Neutrophil (primary cell): ENCODE measurements around the gene SPACDR.

Experiments used
- H3K27ac ChIP-seq: fragments of 200-600 bp; sonication (generic); 2 replicates; pipeline ENCODE4 v1.5.1; 2016; ENCODE audit warnings: mild to moderate bottlenecking, moderate library complexity
- H3K27me3 ChIP-seq: fragments of 200-600 bp; sonication (generic); 2 replicates; pipeline ENCODE4 v1.6.0; 2016; ENCODE audit warnings: mild to moderate bottlenecking
- H3K36me3 ChIP-seq: fragments of 200-600 bp; sonication (generic); 2 replicates; pipeline ENCODE4 v1.5.1; 2017
- H3K4me1 ChIP-seq, 2 experiments: fragments of 200-600 bp in 1 of 2; sonication (generic) in 1 of 2; 1 replicate in 1 of 2; 2 replicates in 1 of 2; pipeline versions ENCODE4 v1.5.1 to v1.6.1; 2013 to 2016; ENCODE audit warnings: low read depth in 1 of 2, low read length in 1 of 2, mild to moderate bottlenecking in 1 of 2, moderate library complexity in 1 of 2; ENCODE audit not compliant: control insufficient read depth in 1 of 2, insufficient read depth in 1 of 2
- H3K4me3 ChIP-seq, 2 experiments: fragments of 200-600 bp in 1 of 2; sonication (generic) in 1 of 2; 1 replicate in 1 of 2; 2 replicates in 1 of 2; pipeline ENCODE4 v1.5.1; 2013 to 2016; ENCODE audit warnings: low read depth in 1 of 2, low read length in 1 of 2, mild to moderate bottlenecking in 1 of 2, moderate library complexity in 1 of 2
- H3K9me3 ChIP-seq: fragments of 200-600 bp; sonication (generic); 2 replicates; pipeline ENCODE4 v1.5.1; 2016
- CTCF ChIP-seq: fragments of 200-600 bp; sonication (generic); IDR thresholded peaks from 2 replicates; pipeline ENCODE4 v1.5.1; 2016; ENCODE audit warnings: antibody characterized with exemption

The SPACDR gene

GRCh38 chr7:100432053-100432452 lies 32.0 kb downstream of the SPACDR start:
- no peaks in the 10 kb centered on the region for H3K9me3 ChIP-seq
- H3K27me3 ChIP-seq: no peaks in the 10 kb centered on the region
- H3K27ac ChIP-seq: peak overlapping the region; percentile 98
- TF ChIP-seq CTCF: no peak
- peaks cover 40 to 50% of the 10 kb centered on the region in 2 experiments for H3K4me1 ChIP-seq
- peaks cover 26% of the 10 kb centered on the region for H3K36me3 ChIP-seq
- no peak overlapping the region for H3K4me3 ChIP-seq

GRCh38 chr7:100431286-100431735 lies 32.7 kb downstream of the SPACDR start:
- TF ChIP-seq CTCF: no peak
- Histone ChIP-seq H3K36me3 (peaks cover 26% of the 10 kb centered on the region), H3K27me3 (no peaks in the 10 kb centered on the region), H3K9me3 (no peaks in the 10 kb centered on the region), H3K4me1 (peaks cover 35 to 45% of the 10 kb centered on the region in 2 experiments), H3K4me3 (peak overlapping the region; percentile 95 to 98), H3K27ac (peak overlapping the region; percentile 98)

DNA sequence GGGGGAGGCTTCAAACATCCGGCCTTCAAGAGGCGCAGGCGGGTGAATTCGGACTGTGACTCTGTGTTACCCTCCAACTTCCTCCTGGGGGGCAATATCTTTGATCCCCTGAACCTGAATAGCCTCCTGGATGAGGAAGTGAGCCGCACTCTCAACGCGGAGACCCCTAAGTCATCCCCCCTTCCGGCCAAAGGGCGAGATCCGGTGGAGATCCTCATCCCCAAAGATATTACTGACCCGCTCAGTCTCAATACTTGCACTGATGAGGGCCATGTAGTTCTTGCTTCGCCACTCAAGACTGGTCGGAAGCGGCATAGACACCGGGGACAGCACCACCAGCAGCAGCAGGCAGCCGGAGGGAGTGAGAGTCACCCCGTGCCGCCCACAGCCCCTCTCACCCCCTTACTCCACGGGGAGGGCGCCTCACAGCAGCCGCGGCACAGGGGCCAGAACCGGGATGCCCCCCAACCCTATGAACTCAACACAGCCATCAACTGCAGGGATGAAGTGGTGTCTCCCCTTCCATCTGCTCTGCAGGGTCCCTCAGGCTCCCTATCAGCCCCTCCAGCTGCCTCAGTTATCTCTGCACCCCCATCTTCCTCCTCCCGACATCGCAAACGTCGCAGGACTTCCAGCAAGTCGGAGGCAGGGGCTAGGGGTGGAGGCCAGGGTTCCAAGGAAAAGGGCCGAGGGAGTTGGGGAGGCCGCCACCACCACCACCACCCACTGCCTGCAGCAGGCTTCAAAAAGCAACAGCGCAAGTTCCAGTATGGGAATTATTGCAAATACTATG lies 33.4 kb downstream of the SPACDR start:
- TF ChIP-seq CTCF: no peak
- Histone ChIP-seq H3K27ac (peak overlapping the region; percentile 98), H3K9me3 (no peaks in the 10 kb centered on the region), H3K36me3 (peaks cover 26% of the 10 kb centered on the region), H3K4me1 (peaks cover 35 to 43% of the 10 kb centered on the region in 2 experiments), H3K4me3 (peak overlapping the region; percentile 95 to 98), H3K27me3 (no peaks in the 10 kb centered on the region)

- Histone ChIP-seq H3K36me3 (peaks cover 24% of the 10 kb centered on the region), H3K9me3 (no peaks in the 10 kb centered on the region), H3K4me3 (peak within 1 kb of the TSS; percentile 95 to 98), H3K27ac (peak within 1 kb of the TSS; percentile 98), H3K4me1 (peaks cover 26 to 35% of the 10 kb centered on the region in 2 experiments), H3K27me3 (no peaks in the 10 kb centered on the region)
- TF ChIP-seq CTCF: no peak
Measured at GRCh38 chr7:100429637-100430492, 34.2 kb downstream of the SPACDR start, which contains the start of gene MEPCE. Gene MEPCE (plus strand): TSS chr7:100429831. CDS start chr7:100430019, 188 bp downstream.

DNA sequence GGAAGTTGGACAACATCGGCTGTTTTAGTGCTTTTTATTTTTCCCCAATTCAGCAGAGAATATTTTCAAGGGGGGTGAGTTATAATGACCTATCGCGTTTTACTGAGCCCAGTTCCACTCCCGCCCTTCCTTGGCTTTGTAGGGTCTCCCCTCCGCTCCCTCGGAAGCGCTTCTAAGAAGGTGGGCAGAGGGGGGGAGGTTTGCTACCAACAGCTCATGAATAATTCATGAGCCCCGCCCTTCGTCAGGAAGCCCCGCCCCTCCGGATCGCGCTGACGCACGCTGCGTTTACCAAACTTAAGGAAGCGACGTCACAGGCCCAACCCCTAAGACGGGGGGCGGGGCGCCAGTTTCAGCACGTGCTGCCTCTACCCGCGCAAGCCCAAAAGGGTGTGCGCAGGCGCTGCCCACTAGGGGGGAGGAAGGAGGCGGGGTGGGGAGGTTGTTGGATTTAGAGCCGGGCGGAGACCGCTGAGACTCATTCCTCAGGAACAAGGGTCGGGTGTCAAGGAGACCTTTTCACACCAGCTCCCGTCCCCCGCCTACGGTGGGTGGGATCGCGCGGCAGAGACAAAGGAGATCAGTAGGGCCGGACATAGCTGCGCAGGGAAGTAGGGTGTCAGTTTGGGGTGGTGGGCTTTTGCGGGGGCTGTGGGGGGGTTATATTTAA lies 35.0 kb downstream of the SPACDR start:
- H3K4me1 ChIP-seq: peaks cover 21 to 28% of the 10 kb centered on the region in 2 experiments

More for the DNA sequence above, 35.0 kb downstream of the SPACDR start:
- Histone ChIP-seq H3K27me3 (no peaks in the 10 kb centered on the region), H3K4me3 (peak overlapping the region; percentile 95 to 98), H3K9me3 (no peaks in the 10 kb centered on the region), H3K27ac (peak overlapping the region; percentile 98), H3K36me3 (peaks cover 16% of the 10 kb centered on the region)
- TF ChIP-seq CTCF: peak; percentile 74
